ENCODE data around the gene CD55. TPM values are rescaled to one million over a fixed set of nuclear protein-coding genes. Genes with fewer than 3 reads are reported as not detected.

The CD55 gene
- total RNA-seq, 1 donor from 2014 or later: 54.1 TPM

GRCh38 chr1:207331354-207332313, 10.2 kb downstream of the CD55 start:
- no peak for ATAC-seq

GRCh38 chr1:207333009-207333600, 11.6 kb downstream of the CD55 start:
- no peak for ATAC-seq

GRCh38 chr1:207333620-207334019, 12.1 kb downstream of the CD55 start:
- no peak for ATAC-seq

- ATAC-seq: no peak
Observed at GRCh38 chr1:207334337-207334736, 12.9 kb downstream of the CD55 start.

- no peak for ATAC-seq
Observed at GRCh38 chr1:207335138-207335537, 13.7 kb downstream of the CD55 start.

GRCh38 chr1:207335695-207336363, 14.4 kb downstream of the CD55 start:
- peak; percentile 79 for ATAC-seq

- ATAC-seq: peak; percentile 48
Observed at GRCh38 chr1:207336559-207337467, 15.3 kb downstream of the CD55 start.

GRCh38 chr1:207342332-207342731, 20.9 kb downstream of the CD55 start:
- no peak for ATAC-seq

- no peak for ATAC-seq
Observed at GRCh38 chr1:207343675-207344074, 22.2 kb downstream of the CD55 start.

- no peak for ATAC-seq
Observed at GRCh38 chr1:207344221-207344620, 22.7 kb downstream of the CD55 start.

GRCh38 chr1:207345644-207346477, 24.4 kb downstream of the CD55 start:
- peak; percentile 26 for ATAC-seq

- peak; percentile 36 for ATAC-seq
Observed at GRCh38 chr1:207346513-207346912, 25.0 kb downstream of the CD55 start.

- no peak for ATAC-seq
Observed at GRCh38 chr1:207349979-207350378, 28.5 kb downstream of the CD55 start.

- no peak for ATAC-seq
Observed at GRCh38 chr1:207352554-207352953, 31.1 kb downstream of the CD55 start.

- no peak for ATAC-seq
Observed at GRCh38 chr1:207355060-207355459, 33.6 kb downstream of the CD55 start.

- ATAC-seq: no peak
Observed at GRCh38 chr1:207355513-207356295, 34.2 kb downstream of the CD55 start.

- no peak for ATAC-seq
Observed at GRCh38 chr1:207361029-207361428, 39.6 kb downstream of the CD55 start.

GRCh38 chr1:207361889-207362288, 40.4 kb downstream of the CD55 start:
- no peak for ATAC-seq

- ATAC-seq: peak; percentile 31
Observed at GRCh38 chr1:207362962-207363860, 41.7 kb downstream of the CD55 start.

Measured in esophagus mucosa (tissue), 1 donor.